Natural killer cell (primary cell): ENCODE measurements around the gene PCDHGB1. TPM values are rescaled to one million over a fixed set of nuclear protein-coding genes. Genes with fewer than 3 reads are reported as not detected.
A peak's percentile ranks its signal among the peaks of the same experiment; 100 is the strongest.
"Not testable (repeated sequence)": the region's sequence is repeated elsewhere in the genome, so short reads cannot be mapped to it uniquely, and the experiment has no call there.

Experiments
- ATAC-seq, 3 donors: fragments of 150-1000 bp in 2 of 3; fragments of 200-7000 bp in 1 of 3; cut with Tn5 transposase; 1 replicate in 1 of 3; 2 replicates in 2 of 3; pipeline ENCODE4 v1.10.0; 2021; ENCODE audit warnings: mild to moderate bottlenecking in 2 of 3, moderate library complexity in 2 of 3
- DNase-seq, 2 donors: peaks; one replicate each; pipeline versions ENCODE4 v3.0.0 to v3.0.0-alpha.2; 2013 to 2021; ENCODE audit warnings: mixed read lengths in 1 of 2
- H3K27ac ChIP-seq: one replicate; pipeline ENCODE4 v1.5.1; 2013; ENCODE audit warnings: mild to moderate bottlenecking, low read length
- H3K27me3 ChIP-seq: one replicate; pipeline ENCODE4 v1.6.1; 2013; ENCODE audit warnings: low read length; ENCODE audit not compliant: control insufficient read depth, insufficient read depth
- H3K36me3 ChIP-seq: one replicate; pipeline ENCODE4 v1.6.1; 2013; ENCODE audit warnings: low read length; ENCODE audit not compliant: control insufficient read depth, insufficient read depth
- H3K4me1 ChIP-seq: one replicate; pipeline ENCODE4 v1.6.1; 2013; ENCODE audit warnings: low read length; ENCODE audit not compliant: control insufficient read depth, insufficient read depth
- H3K4me3 ChIP-seq: one replicate; pipeline ENCODE4 v1.5.1; 2013; ENCODE audit warnings: low read length
- H3K9me3 ChIP-seq: one replicate; pipeline ENCODE4 v1.6.1; 2013; ENCODE audit warnings: low read length; ENCODE audit not compliant: control insufficient read depth, insufficient read depth
- H3K27ac Mint-ChIP-seq, 2 donors: one replicate each; pipeline ENCODE4 v1.8.0; 2022; ENCODE audit warnings: mild to moderate bottlenecking in 2 of 2, mixed read lengths in 2 of 2, moderate library complexity in 1 of 2
- H3K27me3 Mint-ChIP-seq, 2 donors: one replicate each; pipeline ENCODE4 v1.8.0; 2022; ENCODE audit warnings: low read depth in 2 of 2, mixed read lengths in 2 of 2
- H3K36me3 Mint-ChIP-seq: one replicate; pipeline ENCODE4 v1.8.0; 2022; ENCODE audit warnings: mixed read lengths
- H3K4me1 Mint-ChIP-seq, 2 donors: one replicate each; pipeline ENCODE4 v1.8.0; 2022; ENCODE audit warnings: mixed read lengths in 2 of 2
- H3K4me3 Mint-ChIP-seq: one replicate; pipeline ENCODE4 v1.8.0; 2022; ENCODE audit warnings: mild to moderate bottlenecking, moderate library complexity, mixed read lengths
- H3K9me3 Mint-ChIP-seq, 2 donors: one replicate each; pipeline ENCODE4 v1.8.0; 2022; ENCODE audit warnings: mixed read lengths in 2 of 2
- CTCF ChIP-seq: fragments of 200-600 bp; IDR thresholded peaks from one replicate; pipeline ENCODE4 v1.8.0; 2022; ENCODE audit warnings: antibody characterized with exemption
- WGBS: methylation state at CpG from one replicate; pipeline ENCODE4 v1.1.7; 2013; ENCODE audit warnings: missing lambda C conversion rate; ENCODE audit not compliant: insufficient coverage; 5-methylcytosine and 5-hydroxymethylcytosine counted together
- intact Hi-C: fragments of 100-400 bp; cut with micrococcal nuclease; formaldehyde crosslinking; loops from one replicate; pipeline ENCODE4 v1.14.2; 2022
- total RNA-seq, 4 donors: library from RNA; stranded (reverse); fragments of 120-200 nt in 1 of 4; gene quantifications; one replicate each; pipeline versions ENCODE4 v1.2.3 to v1.2.4, GENCODE V29; 2013 to 2022

PCDHGB1 gene
- total RNA-seq, 3 donors from 2014 or later (not counting 1 experiment from before 2014, with no cell fraction given) = 0.10 TPM; not detected in 2

- H3K27ac Mint-ChIP-seq = no peak overlapping the region
- no peak overlapping the region for H3K4me3 Mint-ChIP-seq
These were observed 21.9 kb downstream of the PCDHGB1 start for GRCh38 chr5:141371572-141372475.

DNA sequence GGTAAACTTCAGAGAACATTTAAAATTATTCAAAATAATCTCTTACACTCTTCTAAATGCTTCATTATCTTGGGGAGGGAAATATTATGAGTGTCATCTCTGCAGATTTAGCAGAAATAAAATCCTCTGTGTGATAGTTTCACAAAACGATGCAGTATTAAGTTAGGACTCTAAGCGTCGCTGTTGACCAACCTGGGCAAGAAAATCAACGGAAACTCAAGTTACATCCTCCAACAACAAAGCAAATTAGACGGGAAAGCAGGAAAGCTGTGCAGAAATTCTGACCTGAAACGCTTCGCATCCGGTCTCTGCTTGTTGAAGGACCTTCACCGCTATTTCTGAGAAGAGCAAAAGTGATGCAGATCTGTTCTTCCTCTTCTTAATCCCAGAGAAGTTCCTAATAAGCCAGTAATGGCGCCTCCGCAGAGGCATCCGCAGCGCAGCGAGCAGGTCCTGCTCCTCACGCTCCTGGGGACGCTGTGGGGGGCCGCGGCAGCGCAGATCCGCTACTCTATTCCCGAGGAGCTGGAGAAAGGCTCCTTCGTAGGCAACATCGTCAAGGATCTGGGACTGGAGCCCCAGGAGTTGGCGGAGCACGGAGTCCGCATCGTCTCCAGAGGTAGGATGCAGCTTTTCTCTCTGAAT lies 23.9 kb downstream of the PCDHGB1 start, which contains the start of gene PCDHGA6:
Gene PCDHGA6, plus strand, starts transcription at position 219 of the 645 bp plus-strand sequence. Its CDS starts 193 bp downstream, at position 412.
- Mint-ChIP-seq H3K9me3 (no peaks in the 10 kb centered on the region), H3K4me1 (peaks cover 4 to 7% of the 10 kb centered on the region in 2 donors), H3K36me3 (no peaks in the 10 kb centered on the region), H3K27ac (no peak within 1 kb of the TSS), H3K4me3 (peak within 1 kb of the TSS; percentile 7), H3K27me3 (peaks cover 46 to 62% of the 10 kb centered on the region in 2 donors)
- H3K27ac ChIP-seq = no peak within 1 kb of the TSS
- ATAC-seq (no peak), DNase-seq (peak in 1 of 2 donors; percentile 28)
- no peak within 1 kb of the TSS for H3K4me3 ChIP-seq
- WGBS = 28% methylated on average over 27 of the region's 27 CpGs
- intact Hi-C loops = no loop called here
- H3K9me3 ChIP-seq = peaks cover 42% of the 10 kb centered on the region
- H3K4me1 ChIP-seq = no peaks in the 10 kb centered on the region
- H3K27me3 ChIP-seq = peaks cover 44% of the 10 kb centered on the region
- TF ChIP-seq CTCF = no peak
- no peaks in the 10 kb centered on the region for H3K36me3 ChIP-seq

More at GRCh38 chr5:141371572-141372475, 21.9 kb downstream of the PCDHGB1 start:
- Mint-ChIP-seq H3K36me3 (no peaks in the 10 kb centered on the region), H3K27me3 (peaks cover 52 to 61% of the 10 kb centered on the region in 2 donors), H3K9me3 (peaks cover 0 to 2% of the 10 kb centered on the region in 2 donors), H3K4me1 (peaks cover 4 to 7% of the 10 kb centered on the region in 2 donors)
- DNase-seq = no peak
- ATAC-seq = no peak
- no peaks in the 10 kb centered on the region for H3K4me1 ChIP-seq
- 43% methylated on average over 69 of the region's 69 CpGs for WGBS
- H3K36me3 ChIP-seq = no peaks in the 10 kb centered on the region
- H3K9me3 ChIP-seq = peaks cover 39% of the 10 kb centered on the region
- H3K4me3 ChIP-seq = no peak overlapping the region
- no peak overlapping the region for H3K27ac ChIP-seq
- peaks cover 50% of the 10 kb centered on the region for H3K27me3 ChIP-seq
- no peak for TF ChIP-seq CTCF
- intact Hi-C loops = no loop called here

DNA sequence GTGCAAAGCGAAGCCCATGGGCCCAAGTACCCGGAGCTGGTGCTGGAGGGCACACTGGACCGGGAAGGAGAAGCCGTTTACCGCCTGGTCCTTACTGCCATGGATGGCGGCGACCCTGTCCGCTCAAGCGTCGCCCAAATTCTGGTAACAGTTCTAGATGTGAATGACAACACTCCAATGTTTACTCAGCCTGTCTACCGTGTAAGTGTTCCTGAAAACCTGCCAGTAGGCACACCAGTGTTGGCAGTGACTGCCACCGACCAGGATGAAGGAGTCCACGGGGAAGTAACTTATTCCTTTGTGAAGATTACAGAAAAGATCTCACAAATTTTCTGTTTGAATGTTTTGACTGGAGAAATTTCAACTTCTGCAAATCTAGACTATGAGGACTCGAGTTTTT lies 24.7 kb downstream of the PCDHGB1 start:
- Mint-ChIP-seq H3K27ac (no peak overlapping the region), H3K4me3 (no peak overlapping the region), H3K27me3 (peaks cover 45 to 62% of the 10 kb centered on the region in 2 donors), H3K36me3 (no peaks in the 10 kb centered on the region), H3K4me1 (peaks cover 4 to 7% of the 10 kb centered on the region in 2 donors), H3K9me3 (no peaks in the 10 kb centered on the region)
- no peak for TF ChIP-seq CTCF
- Histone ChIP-seq H3K27me3 (peaks cover 44% of the 10 kb centered on the region), H3K4me3 (no peak overlapping the region), H3K36me3 (no peaks in the 10 kb centered on the region), H3K27ac (no peak overlapping the region), H3K4me1 (no peaks in the 10 kb centered on the region), H3K9me3 (peaks cover 42% of the 10 kb centered on the region)
- intact Hi-C loops = no loop called here
- DNase-seq (no peak), ATAC-seq (no peak)
- WGBS = 61% methylated on average over 14 of the region's 14 CpGs

DNA sequence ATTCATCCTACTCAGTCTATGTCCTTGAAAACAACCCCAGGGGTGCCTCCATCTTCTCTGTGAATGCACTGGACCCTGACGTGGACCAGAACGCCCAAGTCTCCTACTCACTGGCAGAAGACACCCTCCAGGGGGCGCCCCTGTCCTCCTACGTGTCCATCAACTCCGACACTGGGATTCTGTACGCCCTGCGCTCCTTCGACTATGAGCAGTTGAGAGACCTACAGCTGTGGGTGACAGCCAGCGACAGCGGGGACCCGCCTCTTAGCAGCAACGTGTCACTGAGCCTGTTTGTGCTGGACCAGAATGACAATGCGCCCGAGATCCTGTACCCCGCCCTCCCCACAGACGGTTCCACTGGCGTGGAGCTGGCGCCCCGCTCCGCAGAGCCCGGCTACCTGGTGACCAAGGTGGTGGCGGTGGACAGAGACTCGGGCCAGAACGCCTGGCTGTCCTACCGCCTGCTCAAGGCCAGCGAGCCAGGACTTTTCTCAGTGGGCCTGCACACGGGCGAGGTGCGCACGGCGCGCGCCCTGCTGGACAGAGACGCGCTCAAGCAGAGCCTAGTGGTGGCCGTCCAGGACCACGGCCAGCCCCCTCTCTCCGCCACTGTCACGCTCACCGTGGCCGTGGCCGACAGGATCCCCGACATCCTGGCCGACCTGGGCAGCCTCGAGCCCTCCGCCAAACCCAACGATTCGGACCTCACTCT lies 25.7 kb downstream of the PCDHGB1 start:
- H3K4me1 ChIP-seq, H3K36me3 Mint-ChIP-seq, DNase-seq, H3K27ac Mint-ChIP-seq, H3K9me3 Mint-ChIP-seq, H3K27ac ChIP-seq, H3K36me3 ChIP-seq, H3K4me1 Mint-ChIP-seq, H3K4me3 Mint-ChIP-seq, H3K4me3 ChIP-seq, ATAC-seq, intact Hi-C loops: not testable (repeated sequence)
- WGBS = 54% methylated on average over 36 of the region's 48 CpGs
- Histone ChIP-seq H3K27me3 (peaks cover 38% of the 10 kb centered on the region), H3K9me3 (peaks cover 35% of the 10 kb centered on the region)
- H3K27me3 Mint-ChIP-seq = peaks cover 45 to 60% of the 10 kb centered on the region in 2 donors
